Measurements from ENCODE around the gene THOC7. TPM values are rescaled to one million over a fixed set of nuclear protein-coding genes. Genes with fewer than 3 reads are reported as not detected.

Gene THOC7
- total and polyA plus RNA-seq, 2 of the 4 experiments (the other 2 are of a cell fraction), result 25.8 to 55.9 TPM

- dilution Hi-C loops (cut with HindIII; ENCODE audit: low sequenced_read_pairs, unreplicated experiment), result no loop called here
Measured at GRCh38 chr3:63864965-63865327, 1.3 kb upstream of the THOC7 start.

More at GRCh38 chr3:63864965-63865327, 1.3 kb upstream of the THOC7 start:
- DNase-seq (no peak), ATAC-seq (ENCODE audit: low read depth) (no peak)
- Histone ChIP-seq H4K91ac (ENCODE audit: insufficient read depth, low read depth, low read length) (peak overlapping the region; percentile 81), H3K23ac (ENCODE audit: low read depth, low read length) (peak overlapping the region; percentile 99), H2BK15ac (ENCODE audit: low read depth, low read length) (no peak overlapping the region; the same call in 2 of the 3 replicates), H3K4ac (ENCODE audit: low read depth, low read length) (peak overlapping the region; percentile 68), H3K4me3 (ENCODE audit: insufficient read depth, low read depth, low read length) (peak overlapping the region; percentile 94), H3K4me1 (ENCODE audit: control insufficient read depth, insufficient read depth, low read length) (peaks cover 3% of the 10 kb centered on the region; the same call in 1 of the 2 replicates), H3K4me2 (ENCODE audit: low read depth, low read length) (peak overlapping the region; percentile 99), H3K18ac (ENCODE audit: low read depth, low read length) (peak overlapping the region; percentile 79), H3K36me3 (ENCODE audit: control insufficient read depth, insufficient read depth, low read length) (no peaks in the 10 kb centered on the region; the same call in 1 of the 2 replicates), H3K27me3 (ENCODE audit: control insufficient read depth, insufficient read depth, low read length) (no peaks in the 10 kb centered on the region), H3K14ac (replicated peaks; ENCODE audit: low read depth, low read length) (peak overlapping the region; percentile 87), H4K20me1 (ENCODE audit: insufficient read depth, low read length) (no peaks in the 10 kb centered on the region; the same call in 1 of the 2 replicates), H3K79me1 (ENCODE audit: low read depth in 1 of 2, low read length in 2 of 2) (peaks cover 42 to 67% of the 10 kb centered on the region in 2 experiments), H3K56ac (ENCODE audit: extremely low read depth, insufficient read depth, low read length) (peak overlapping the region; percentile 48; the same call in 1 of the 2 replicates), H3K27ac (ENCODE audit: insufficient read depth, low read length) (peak overlapping the region; percentile 69), H2BK20ac (ENCODE audit: low read depth, low read length) (peak overlapping the region; percentile 70; the same call in 1 of the 2 replicates), H3K9ac (ENCODE audit: low read depth, low read length) (peak overlapping the region; percentile 82), H4K8ac (ENCODE audit: low read depth in 2 of 2, low read length in 2 of 2) (peak overlapping the region; percentile 53 to 89), H2AK5ac (ENCODE audit: low read depth, low read length) (peak overlapping the region; percentile 86; the same call in 1 of the 2 replicates), H2AFZ (replicated peaks; ENCODE audit: low read length, poor library complexity) (peak overlapping the region; percentile 89), H3K9me1 (ENCODE audit: insufficient read depth, low read length) (peaks cover 7% of the 10 kb centered on the region), H2BK120ac (ENCODE audit: low read depth, low read length) (peak overlapping the region; percentile 77; the same call in 1 of the 2 replicates), H4K5ac (ENCODE audit: low read depth, low read length) (peak overlapping the region; percentile 82; the same call in 1 of the 2 replicates), H3K9me3 (ENCODE audit: control insufficient read depth, insufficient read depth, low read length) (no peaks in the 10 kb centered on the region), H2BK5ac (ENCODE audit: low read depth, low read length, poor library complexity, severe bottlenecking) (peak overlapping the region; percentile 75), H2AK9ac (replicated peaks; ENCODE audit: low read depth, low read length, poor library complexity) (peak overlapping the region; percentile 96)
- BruUV-seq (replicated peaks), result TSS peak; percentile 43
- ChIA-PET CTCF (no interaction called here), POLR2A (ENCODE audit: unreplicated experiment) (no interaction called here)
- in situ Hi-C loops (cut with MboI; ENCODE audit: low sequenced_read_pairs) (no loop called here), intact Hi-C loops (cut with micrococcal nuclease) (loop anchor here (5.0 kb wide), 1 partner anchor 112 kb away; no protein-coding TSS in a partner anchor)
- no peak for TF ChIP-seq CEBPB (IDR thresholded peaks at IDR 0.05; ENCODE audit: low read depth, low read length)
- TF ChIP-seq, protein P1, sequence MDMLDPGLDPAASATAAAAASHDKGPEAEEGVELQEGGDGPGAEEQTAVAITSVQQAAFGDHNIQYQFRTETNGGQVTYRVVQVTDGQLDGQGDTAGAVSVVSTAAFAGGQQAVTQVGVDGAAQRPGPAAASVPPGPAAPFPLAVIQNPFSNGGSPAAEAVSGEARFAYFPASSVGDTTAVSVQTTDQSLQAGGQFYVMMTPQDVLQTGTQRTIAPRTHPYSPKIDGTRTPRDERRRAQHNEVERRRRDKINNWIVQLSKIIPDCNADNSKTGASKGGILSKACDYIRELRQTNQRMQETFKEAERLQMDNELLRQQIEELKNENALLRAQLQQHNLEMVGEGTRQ (IDR thresholded peaks at IDR 0.05; ENCODE audit: low read depth, low read length), result no peak
- no peak for TF ChIP-seq NFE2L2 (IDR thresholded peaks at IDR 0.05; ENCODE audit: low read depth, low read length)
- TF ChIP-seq RAD21 (IDR thresholded peaks at IDR 0.05; ENCODE audit: low read length), result no peak
- no peak for TF ChIP-seq FOS (IDR thresholded peaks at IDR 0.05; ENCODE audit: low read depth, low read length)
- no peak for TF ChIP-seq RFX5 (IDR thresholded peaks at IDR 0.05; ENCODE audit: low read depth, low read length)
- TF ChIP-seq RCOR1 (IDR thresholded peaks at IDR 0.05; ENCODE audit: insufficient replicate concordance, low read length), result no peak
- no peak for TF ChIP-seq MAZ (IDR thresholded peaks at IDR 0.05; ENCODE audit: borderline replicate concordance, low read depth, low read length)
- TF ChIP-seq, protein P2, sequence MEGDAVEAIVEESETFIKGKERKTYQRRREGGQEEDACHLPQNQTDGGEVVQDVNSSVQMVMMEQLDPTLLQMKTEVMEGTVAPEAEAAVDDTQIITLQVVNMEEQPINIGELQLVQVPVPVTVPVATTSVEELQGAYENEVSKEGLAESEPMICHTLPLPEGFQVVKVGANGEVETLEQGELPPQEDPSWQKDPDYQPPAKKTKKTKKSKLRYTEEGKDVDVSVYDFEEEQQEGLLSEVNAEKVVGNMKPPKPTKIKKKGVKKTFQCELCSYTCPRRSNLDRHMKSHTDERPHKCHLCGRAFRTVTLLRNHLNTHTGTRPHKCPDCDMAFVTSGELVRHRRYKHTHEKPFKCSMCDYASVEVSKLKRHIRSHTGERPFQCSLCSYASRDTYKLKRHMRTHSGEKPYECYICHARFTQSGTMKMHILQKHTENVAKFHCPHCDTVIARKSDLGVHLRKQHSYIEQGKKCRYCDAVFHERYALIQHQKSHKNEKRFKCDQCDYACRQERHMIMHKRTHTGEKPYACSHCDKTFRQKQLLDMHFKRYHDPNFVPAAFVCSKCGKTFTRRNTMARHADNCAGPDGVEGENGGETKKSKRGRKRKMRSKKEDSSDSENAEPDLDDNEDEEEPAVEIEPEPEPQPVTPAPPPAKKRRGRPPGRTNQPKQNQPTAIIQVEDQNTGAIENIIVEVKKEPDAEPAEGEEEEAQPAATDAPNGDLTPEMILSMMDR (conservative IDR thresholded peaks at IDR 0.05; ENCODE audit: low read depth, low read length), result no peak
- TF ChIP-seq MAFK (IDR thresholded peaks at IDR 0.05; ENCODE audit: low read depth, low read length), result no peak
- TF ChIP-seq, protein P3, sequence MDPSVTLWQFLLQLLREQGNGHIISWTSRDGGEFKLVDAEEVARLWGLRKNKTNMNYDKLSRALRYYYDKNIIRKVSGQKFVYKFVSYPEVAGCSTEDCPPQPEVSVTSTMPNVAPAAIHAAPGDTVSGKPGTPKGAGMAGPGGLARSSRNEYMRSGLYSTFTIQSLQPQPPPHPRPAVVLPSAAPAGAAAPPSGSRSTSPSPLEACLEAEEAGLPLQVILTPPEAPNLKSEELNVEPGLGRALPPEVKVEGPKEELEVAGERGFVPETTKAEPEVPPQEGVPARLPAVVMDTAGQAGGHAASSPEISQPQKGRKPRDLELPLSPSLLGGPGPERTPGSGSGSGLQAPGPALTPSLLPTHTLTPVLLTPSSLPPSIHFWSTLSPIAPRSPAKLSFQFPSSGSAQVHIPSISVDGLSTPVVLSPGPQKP (IDR thresholded peaks at IDR 0.05; ENCODE audit: borderline replicate concordance, low read depth, low read length), result no peak
- no peak for TF ChIP-seq SMC3 (IDR thresholded peaks at IDR 0.05; ENCODE audit: low read depth, low read length)
- TF ChIP-seq CHD1 (IDR thresholded peaks at IDR 0.05; ENCODE audit: low read depth, low read length), result no peak
- TF ChIP-seq MXI1 (IDR thresholded peaks at IDR 0.05; ENCODE audit: borderline replicate concordance, low read depth, low read length), result no peak
- TF ChIP-seq BHLHE40 (IDR thresholded peaks at IDR 0.05; ENCODE audit: low read depth, low read length), result no peak
- no CpG with 5 or more reads among the region's 3 CpGs for WGBS, 2 experiments (ENCODE audit: extremely low coverage in 2 of 2, insufficient read length in 1 of 2)
